HCT116 (cell line): ENCODE measurements around the gene PRSS53. TPM values are rescaled to one million over a fixed set of nuclear protein-coding genes. Genes with fewer than 3 reads are reported as not detected.

Source experiments
- ATAC-seq: fragments of 200-7000 bp; cut with Tn5 transposase; 2 replicates; pipeline ENCODE4 v1.9.1; 2020; ENCODE audit warnings: mild to moderate bottlenecking, moderate library complexity
- BruUV-seq: library from RNA; stranded (reverse); fragments of 400-500 nt; replicated peaks from 2 replicates; lab custom pipeline; 2021; lab: Mats Ljungman, UMichigan
- CTCF ChIA-PET: fragments of 300-600 bp; sonication (Branson Sonifier 250); formaldehyde crosslinking; loops from one replicate; lab custom pipeline; 2021; ENCODE audit warnings: antibody characterized with exemption; lab: Charles Lee
- POLR2A ChIA-PET: fragments of 300-600, 350-600 bp; sonication (Branson Sonifier 250); formaldehyde crosslinking; loops from one replicate; lab custom pipeline; 2021; ENCODE audit warnings: antibody characterized with exemption; lab: Charles Lee
- RAD21 ChIA-PET, 2 experiments: fragments of 300-600 bp; sonication (Branson Sonifier 250); formaldehyde crosslinking; loops; one replicate each; lab custom pipeline; 2023; ENCODE audit warnings: low total read pairs in 2 of 2; ENCODE audit not compliant: uncharacterized antibody in 2 of 2, unreplicated experiment in 2 of 2, low non-redundant PET in 1 of 2; lab: Charles Lee
- DNase-seq: peaks from one replicate; pipeline ENCODE4 v3.0.0-alpha.2; 2010; ENCODE audit warnings: low read depth, low spot score
- H2AFZ ChIP-seq: fragments of 200-600 bp; shearing (Covaris generic), sonication (generic); 2 replicates; pipeline ENCODE4 v1.6.1; 2017; ENCODE audit warnings: low read depth, mixed run types, mixed read lengths, antibody characterized with exemption, low read length; ENCODE audit not compliant: poor library complexity, severe bottlenecking
- H3K27ac ChIP-seq: 2 replicates; pipeline ENCODE4 v1.5.1; 2012; ENCODE audit warnings: low read depth, low read length
- H3K27me3 ChIP-seq: fragments of 200-600 bp; sonication (generic); 2 replicates; pipeline ENCODE4 v1.6.1; 2016; ENCODE audit warnings: mixed run types, low read length, mixed read lengths; ENCODE audit not compliant: insufficient read depth
- H3K36me3 ChIP-seq, 2 experiments: fragments of 200-500 bp in 1 of 2; fragments of 200-600 bp in 1 of 2; sonication (Bioruptor generic) in 1 of 2; sonication (generic) in 1 of 2; 2 replicates each; pipeline versions ENCODE4 v1.5.1 to v1.6.1; 2014 to 2016; ENCODE audit warnings: low read length in 2 of 2, inconsistent platforms in 1 of 2, mixed read lengths in 1 of 2, mixed run types in 1 of 2; ENCODE audit not compliant: insufficient read depth in 2 of 2, control insufficient read depth in 1 of 2
- H3K4me1 ChIP-seq, 2 experiments: fragments of 200-600 bp in 1 of 2; sonication (generic) in 1 of 2; 2 replicates each; pipeline versions ENCODE4 v1.5.1 to v1.6.1; 2012 to 2017; ENCODE audit warnings: low read length in 2 of 2, inconsistent platforms in 1 of 2, mild to moderate bottlenecking in 1 of 2, mixed read lengths in 1 of 2, mixed run types in 1 of 2, moderate library complexity in 1 of 2; ENCODE audit not compliant: insufficient read depth in 2 of 2, control insufficient read depth in 1 of 2
- H3K4me2 ChIP-seq: fragments of 200-600 bp; sonication (generic); 2 replicates; pipeline ENCODE4 v1.6.1; 2017; ENCODE audit warnings: mixed run types, low read length, mixed read lengths
- H3K4me3 ChIP-seq, 2 experiments: fragments of 200-600 bp in 1 of 2; sonication (generic) in 1 of 2; replicated peaks in 1 of 2; 2 replicates each; pipeline ENCODE4 v1.5.1; 2011 to 2016; ENCODE audit warnings: low read length in 2 of 2, control low read depth in 1 of 2, low read depth in 1 of 2, mild to moderate bottlenecking in 1 of 2, mixed read lengths in 1 of 2, mixed run types in 1 of 2
- H3K79me2 ChIP-seq: fragments of 200-600 bp; sonication (generic); 2 replicates; pipeline ENCODE4 v1.6.1; 2017; ENCODE audit warnings: mild to moderate bottlenecking, mixed run types, low read length, moderate library complexity, mixed read lengths; ENCODE audit not compliant: insufficient read depth
- H3K9ac ChIP-seq: fragments of 200-600 bp; sonication (generic); 2 replicates; pipeline ENCODE4 v1.6.1; 2016; ENCODE audit warnings: low read length, mixed read lengths
- H3K9me2 ChIP-seq: fragments of 200-600 bp; sonication (generic), shearing (Covaris generic); 2 replicates; pipeline ENCODE4 v1.6.1; 2017; ENCODE audit warnings: mixed run types, mild to moderate bottlenecking, moderate library complexity; ENCODE audit not compliant: insufficient read depth
- H3K9me3 ChIP-seq, 2 experiments: fragments of 200-500 bp in 1 of 2; fragments of 200-600 bp in 1 of 2; sonication (Bioruptor generic) in 1 of 2; sonication (generic) in 1 of 2; 2 replicates each; pipeline ENCODE4 v1.6.1; 2014 to 2017; ENCODE audit warnings: low read length in 2 of 2, mixed read lengths in 2 of 2, inconsistent platforms in 1 of 2, low read depth in 1 of 2, mild to moderate bottlenecking in 1 of 2, mixed run types in 1 of 2, moderate library complexity in 1 of 2; ENCODE audit not compliant: control insufficient read depth in 1 of 2, insufficient read depth in 1 of 2
- H4K20me1 ChIP-seq: fragments of 200-600 bp; sonication (generic), shearing (Covaris generic); 2 replicates; pipeline ENCODE4 v1.6.1; 2017; ENCODE audit warnings: mixed run types, mild to moderate bottlenecking, moderate library complexity; ENCODE audit not compliant: insufficient read depth
- POLR2AphosphoS5 ChIP-seq: IDR thresholded peaks from 2 replicates; pipeline ENCODE4 v1.6.1; 2011; ENCODE audit warnings: mild to moderate bottlenecking, low read depth, low read length, moderate library complexity
- TCF7L2 ChIP-seq: IDR thresholded peaks from 2 replicates; pipeline ENCODE4 v1.7.0; 2011; ENCODE audit warnings: borderline replicate concordance, inconsistent platforms; ENCODE audit not compliant: insufficient read depth, insufficient read length; ENCODE audit errors: extremely low read depth
- intact Hi-C: fragments of 100-400 bp; cut with micrococcal nuclease; formaldehyde crosslinking; loops from 2 replicates; pipeline ENCODE4 v1.10.0; 2022
- total RNA-seq: library from RNA; stranded (reverse); gene quantifications from one replicate; pipeline ENCODE4 v1.2.1, GENCODE V29; 2021; ENCODE audit not compliant: unreplicated experiment
- TF ChIP-seq, protein P1 (sequence below): IDR thresholded peaks from 2 replicates; pipeline ENCODE4 v1.6.1; 2011; ENCODE audit warnings: mild to moderate bottlenecking, low read length, moderate library complexity; ENCODE audit not compliant: insufficient replicate concordance; ENCODE audit errors: extremely low read depth
- TF ChIP-seq, protein P2 (sequence below): IDR thresholded peaks from 2 replicates; pipeline ENCODE4 v1.6.1; 2012

The PRSS53 gene
- total RNA-seq, 1 experiment from 2014 or later: 11.6 TPM

DNA sequence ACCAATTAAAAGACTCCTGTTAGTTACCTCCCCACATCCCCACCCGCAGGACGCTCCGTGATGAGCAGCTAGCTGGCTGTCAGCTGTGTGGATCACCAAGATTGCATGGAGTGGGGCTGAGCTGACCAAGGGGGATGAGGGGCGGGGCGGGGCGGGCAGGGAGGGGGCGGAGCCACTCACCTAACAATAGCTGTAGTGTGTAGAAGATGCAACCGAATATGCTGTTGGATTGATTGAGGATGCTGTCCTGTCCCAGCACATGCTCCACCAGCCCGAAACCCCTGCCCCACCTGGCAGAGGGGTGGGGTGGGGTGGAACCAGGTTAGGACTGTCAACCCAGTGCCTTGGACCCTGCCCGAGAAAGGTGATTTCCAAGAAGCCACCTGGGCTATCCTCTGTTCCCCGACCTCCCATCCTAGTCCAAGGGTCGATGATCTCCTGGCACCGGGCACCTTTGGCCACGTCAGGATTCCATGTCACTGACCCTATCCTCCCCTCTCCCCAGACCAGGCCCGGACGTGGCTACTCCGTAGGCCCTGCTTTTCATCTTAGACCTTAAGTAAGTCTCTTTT is 4.5 kb upstream of the PRSS53 start:
- Histone ChIP-seq H3K4me3 (peak overlapping the region; percentile 88 to 98), H4K20me1 (no peaks in the 10 kb centered on the region)
- TF ChIP-seq POLR2AphosphoS5: peak; percentile 25; the same call in 1 of the 2 replicates
- TF ChIP-seq, protein P1, sequence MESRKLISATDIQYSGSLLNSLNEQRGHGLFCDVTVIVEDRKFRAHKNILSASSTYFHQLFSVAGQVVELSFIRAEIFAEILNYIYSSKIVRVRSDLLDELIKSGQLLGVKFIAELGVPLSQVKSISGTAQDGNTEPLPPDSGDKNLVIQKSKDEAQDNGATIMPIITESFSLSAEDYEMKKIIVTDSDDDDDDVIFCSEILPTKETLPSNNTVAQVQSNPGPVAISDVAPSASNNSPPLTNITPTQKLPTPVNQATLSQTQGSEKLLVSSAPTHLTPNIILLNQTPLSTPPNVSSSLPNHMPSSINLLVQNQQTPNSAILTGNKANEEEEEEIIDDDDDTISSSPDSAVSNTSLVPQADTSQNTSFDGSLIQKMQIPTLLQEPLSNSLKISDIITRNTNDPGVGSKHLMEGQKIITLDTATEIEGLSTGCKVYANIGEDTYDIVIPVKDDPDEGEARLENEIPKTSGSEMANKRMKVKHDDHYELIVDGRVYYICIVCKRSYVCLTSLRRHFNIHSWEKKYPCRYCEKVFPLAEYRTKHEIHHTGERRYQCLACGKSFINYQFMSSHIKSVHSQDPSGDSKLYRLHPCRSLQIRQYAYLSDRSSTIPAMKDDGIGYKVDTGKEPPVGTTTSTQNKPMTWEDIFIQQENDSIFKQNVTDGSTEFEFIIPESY: no peak
- no peak for TF ChIP-seq TCF7L2
- TF ChIP-seq, protein P2, sequence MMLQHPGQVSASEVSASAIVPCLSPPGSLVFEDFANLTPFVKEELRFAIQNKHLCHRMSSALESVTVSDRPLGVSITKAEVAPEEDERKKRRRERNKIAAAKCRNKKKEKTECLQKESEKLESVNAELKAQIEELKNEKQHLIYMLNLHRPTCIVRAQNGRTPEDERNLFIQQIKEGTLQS: no peak
- TF ChIP-seq, all 23 proteins: peak for 1
- Histone ChIP-seq H3K9ac (peak overlapping the region; percentile 91), H3K9me2 (no peaks in the 10 kb centered on the region), H3K4me2 (peak overlapping the region; percentile 99), H3K27ac (peak overlapping the region; percentile 85), H3K36me3 (peaks cover 0 to 8% of the 10 kb centered on the region in 2 experiments; a peak in 3 of 4 replicates), H3K4me1 (peaks cover 13 to 27% of the 10 kb centered on the region in 2 experiments), H3K27me3 (no peaks in the 10 kb centered on the region), H3K79me2 (peaks cover 36% of the 10 kb centered on the region), H2AFZ (no peak overlapping the region), H3K9me3 (no peaks in the 10 kb centered on the region)
- no TSS peak for BruUV-seq
- RAD21 ChIA-PET: interaction anchor here in 1 of 2 experiments (0.6 kb wide), 1 partner anchor 97 kb away, joined by 3 read pairs; no protein-coding TSS in a partner anchor
- ATAC-seq (peak; percentile 30), DNase-seq (no peak)
- POLR2A ChIA-PET: interaction anchor here (1.2 to 4.7 kb wide), 3 partner anchors 19 to 41 kb away, joined by 8 to 17 read pairs (median 8); partner anchors contain the start of genes KAT8, ZNF646 and ZNF668
- intact Hi-C loops: loop anchor here (5.0 to 10.0 kb wide), 2 partner anchors 96 to 138 kb away; partner anchors contain the start of gene SETD1A
- CTCF ChIA-PET: interaction anchor here (1.4 to 1.5 kb wide), 2 partner anchors 49 to 108 kb away, joined by 5 to 8 read pairs; partner anchors contain the start of gene HSD3B7
